K562 (cell line): Measurements from ENCODE around the gene FBXL13. TPM values are rescaled to one million over a fixed set of nuclear protein-coding genes. Genes with fewer than 3 reads are reported as not detected.
A peak's percentile ranks its signal among the peaks of the same experiment; 100 is the strongest.

Source experiments
- CAMTA2 ChIP-seq: fragments of 250-450 bp; sonication (Bioruptor Pico); conservative IDR thresholded peaks from 2 replicates; pipeline ENCODE4 v1.5.1; 2022
- CBFA2T3 ChIP-seq: fragments of 450-650 bp; IDR thresholded peaks from 2 replicates; pipeline ENCODE4 v1.6.1; 2017
- E2F3 ChIP-seq: fragments of 250-450 bp; sonication (Bioruptor Pico); IDR thresholded peaks from 2 replicates; pipeline ENCODE4 v1.4.0; 2020; ENCODE audit warnings: mild to moderate bottlenecking
- ESRRA ChIP-seq: fragments of 450-650 bp; IDR thresholded peaks from 2 replicates; pipeline ENCODE4 v1.6.1; 2014; ENCODE audit warnings: low read depth, mild to moderate bottlenecking, moderate library complexity, borderline replicate concordance
- ESRRB ChIP-seq: fragments of 250-450 bp; sonication (Bioruptor Pico); IDR thresholded peaks from 2 replicates; pipeline ENCODE4 v1.5.0; 2020; ENCODE audit warnings: mild to moderate bottlenecking, moderate library complexity, borderline replicate concordance
- HES1 ChIP-seq: fragments of 450-650 bp; IDR thresholded peaks from 2 replicates; pipeline ENCODE4 v1.6.1; 2016; ENCODE audit warnings: low read depth, mild to moderate bottlenecking, moderate library complexity
- HMBOX1 ChIP-seq: sonication (generic); IDR thresholded peaks from 2 replicates; pipeline ENCODE4 v1.6.1; 2016
- HMG20A ChIP-seq: fragments of 450-650 bp; formaldehyde crosslinking; conservative IDR thresholded peaks from 2 replicates; pipeline ENCODE4 v1.4.0; 2020; ENCODE audit warnings: mild to moderate bottlenecking, mixed read lengths
- KDM5B ChIP-seq: fragments of 200-600 bp; sonication (generic); IDR thresholded peaks from 2 replicates; pipeline ENCODE4 v1.6.1; 2012; ENCODE audit warnings: low read depth, mild to moderate bottlenecking, moderate library complexity, low read length, control low read depth, inconsistent platforms; ENCODE audit not compliant: insufficient replicate concordance
- NCOA2 ChIP-seq, 2 experiments: fragments of 450-650 bp; IDR thresholded peaks; 2 replicates each; pipeline ENCODE4 v1.6.1; 2018; ENCODE audit warnings: mild to moderate bottlenecking in 2 of 2, moderate library complexity in 1 of 2; ENCODE audit not compliant: partially characterized antibody in 2 of 2
- PPARD ChIP-seq: fragments of 250-450 bp; sonication (Bioruptor Pico); IDR thresholded peaks from 2 replicates; pipeline ENCODE4 v1.8.0; 2022; ENCODE audit warnings: inconsistent platforms, mild to moderate bottlenecking, moderate library complexity
- RCOR1 ChIP-seq, 2 experiments: IDR thresholded peaks; 2 replicates each; pipeline ENCODE4 v1.6.1; 2012; ENCODE audit warnings: low read depth in 2 of 2, low read length in 2 of 2, borderline replicate concordance in 1 of 2, improper control_type of control experiment in 1 of 2
- ZNF146 ChIP-seq: IDR thresholded peaks from one replicate; pipeline ENCODE4 v1.6.1; 2018; ENCODE audit warnings: missing compliant biosample characterization; ENCODE audit not compliant: unreplicated experiment
- ZNF316 ChIP-seq: fragments of 450-650 bp; IDR thresholded peaks from 2 replicates; pipeline ENCODE4 v1.6.1; 2016
- ZNF551 ChIP-seq: fragments of 250-450 bp; sonication (Bioruptor Pico); IDR thresholded peaks from 2 replicates; pipeline ENCODE4 v1.5.0; 2021; ENCODE audit warnings: mild to moderate bottlenecking, moderate library complexity
- ZNF764 ChIP-seq: fragments of 250-450 bp; sonication (Bioruptor Pico); IDR thresholded peaks from 2 replicates; pipeline ENCODE4 v1.4.0; 2020; ENCODE audit warnings: low read depth, mild to moderate bottlenecking, moderate library complexity
- ZNF766 ChIP-seq: fragments of 200-800 bp; sonication (Bioruptor generic); conservative IDR thresholded peaks from 2 replicates; pipeline ENCODE4 v1.6.1; 2016; ENCODE audit warnings: missing genetic modification characterization, missing compliant biosample characterization
- polyA plus RNA-seq, 8 experiments: library from polyadenylated mRNA; depleted of rRNA in 4 of 8; stranded (reverse) in 5 of 8; unstranded in 3 of 8; fragments of >200 nt; fragmentation: Nextera tagmentation in 2 of 8; fragmentation: Illumina TruSeq in 1 of 8; extraction: Ambion mirVana in 2 of 8; extraction: Trizol in 1 of 8; gene quantifications; 2 replicates each; pipeline versions ENCODE4 v1.2.1 to v1.2.3, GENCODE V29; 2011 to 2014; ENCODE audit warnings: inconsistent platforms in 1 of 8, missing spikeins in 1 of 8
- total RNA-seq, 7 experiments: library from RNA; depleted of rRNA in 6 of 7; stranded (reverse); fragments of >200 nt in 6 of 7; fragmentation: Illumina TruSeq in 2 of 7; extraction: Trizol in 2 of 7; gene quantifications; 2 replicates each; pipeline versions ENCODE4 v1.2.1 to v1.2.3, GENCODE V29; 2011 to 2021; ENCODE audit warnings: low replicate concordance in 1 of 7
- TF ChIP-seq, protein P1 (sequence below): sonication (generic); formaldehyde crosslinking; IDR thresholded peaks from 2 replicates; pipeline ENCODE4 v1.8.0; 2023; ENCODE audit warnings: mild to moderate bottlenecking, missing genetic modification reagents
- TF ChIP-seq, protein P2 (sequence below): sonication (generic); formaldehyde crosslinking; IDR thresholded peaks from 2 replicates; pipeline ENCODE4 v1.8.0; 2022; ENCODE audit warnings: mild to moderate bottlenecking, missing genetic modification reagents
- TF ChIP-seq, protein P3 (sequence below): sonication (generic); formaldehyde crosslinking; IDR thresholded peaks from 2 replicates; pipeline ENCODE4 v1.8.0; 2022; ENCODE audit warnings: mild to moderate bottlenecking, missing genetic modification reagents, borderline replicate concordance

FBXL13 gene
- total and polyA plus RNA-seq, 9 of the 15 experiments (the other 6 are each of a cell fraction or from before 2014, with no cell fraction given): 16.3 to 55.0 (median 25.4) TPM

- TF ChIP-seq, protein P1, sequence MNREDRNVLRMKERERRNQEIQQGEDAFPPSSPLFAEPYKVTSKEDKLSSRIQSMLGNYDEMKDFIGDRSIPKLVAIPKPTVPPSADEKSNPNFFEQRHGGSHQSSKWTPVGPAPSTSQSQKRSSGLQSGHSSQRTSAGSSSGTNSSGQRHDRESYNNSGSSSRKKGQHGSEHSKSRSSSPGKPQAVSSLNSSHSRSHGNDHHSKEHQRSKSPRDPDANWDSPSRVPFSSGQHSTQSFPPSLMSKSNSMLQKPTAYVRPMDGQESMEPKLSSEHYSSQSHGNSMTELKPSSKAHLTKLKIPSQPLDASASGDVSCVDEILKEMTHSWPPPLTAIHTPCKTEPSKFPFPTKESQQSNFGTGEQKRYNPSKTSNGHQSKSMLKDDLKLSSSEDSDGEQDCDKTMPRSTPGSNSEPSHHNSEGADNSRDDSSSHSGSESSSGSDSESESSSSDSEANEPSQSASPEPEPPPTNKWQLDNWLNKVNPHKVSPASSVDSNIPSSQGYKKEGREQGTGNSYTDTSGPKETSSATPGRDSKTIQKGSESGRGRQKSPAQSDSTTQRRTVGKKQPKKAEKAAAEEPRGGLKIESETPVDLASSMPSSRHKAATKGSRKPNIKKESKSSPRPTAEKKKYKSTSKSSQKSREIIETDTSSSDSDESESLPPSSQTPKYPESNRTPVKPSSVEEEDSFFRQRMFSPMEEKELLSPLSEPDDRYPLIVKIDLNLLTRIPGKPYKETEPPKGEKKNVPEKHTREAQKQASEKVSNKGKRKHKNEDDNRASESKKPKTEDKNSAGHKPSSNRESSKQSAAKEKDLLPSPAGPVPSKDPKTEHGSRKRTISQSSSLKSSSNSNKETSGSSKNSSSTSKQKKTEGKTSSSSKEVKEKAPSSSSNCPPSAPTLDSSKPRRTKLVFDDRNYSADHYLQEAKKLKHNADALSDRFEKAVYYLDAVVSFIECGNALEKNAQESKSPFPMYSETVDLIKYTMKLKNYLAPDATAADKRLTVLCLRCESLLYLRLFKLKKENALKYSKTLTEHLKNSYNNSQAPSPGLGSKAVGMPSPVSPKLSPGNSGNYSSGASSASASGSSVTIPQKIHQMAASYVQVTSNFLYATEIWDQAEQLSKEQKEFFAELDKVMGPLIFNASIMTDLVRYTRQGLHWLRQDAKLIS: no peak
- TF ChIP-seq, protein P2, sequence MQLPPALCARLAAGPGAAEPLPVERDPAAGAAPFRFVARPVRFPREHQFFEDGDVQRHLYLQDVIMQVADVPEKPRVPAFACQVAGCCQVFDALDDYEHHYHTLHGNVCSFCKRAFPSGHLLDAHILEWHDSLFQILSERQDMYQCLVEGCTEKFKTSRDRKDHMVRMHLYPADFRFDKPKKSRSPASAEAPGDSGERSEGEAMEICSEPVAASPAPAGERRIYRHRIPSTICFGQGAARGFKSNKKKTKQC (CRISPR knock-in tag): no peak
- TF ChIP-seq HMBOX1 (peak; percentile 72), NCOA2 (IDR thresholded peaks at IDR 0.05; ENCODE audit: partially characterized antibody in 2 of 2) (no peak), ZNF766 (CRISPR knock-in tag) (0 out of 2 replicates have a peak, but pooled peaks have one; percentile 49), HMG20A (no peak), CBFA2T3 (peak; percentile 51; the same call in 1 of the 2 replicates), CAMTA2 (CRISPR knock-in tag) (no peak), ZNF316 (0 out of 2 replicates have a peak, but pooled peaks have one; percentile 4), ZNF764 (no peak), ESRRA (no peak), ESRRB (CRISPR knock-in tag) (no peak), HES1 (0 out of 2 replicates have a peak, but pooled peaks have one; percentile 17), PPARD (CRISPR knock-in tag) (no peak), KDM5B (no peak), ZNF551 (CRISPR knock-in tag) (no peak), ZNF146 (CRISPR knock-in tag) (no peak), RCOR1 (IDR thresholded peaks at IDR 0.05; ENCODE audit: borderline replicate concordance in 1 of 2, low read depth in 2 of 2, low read length in 2 of 2) (peak in 1 of 2 experiments; percentile 86; a peak in 2 of 4 replicates), E2F3 (CRISPR knock-in tag) (no peak)
- TF ChIP-seq, protein P3, sequence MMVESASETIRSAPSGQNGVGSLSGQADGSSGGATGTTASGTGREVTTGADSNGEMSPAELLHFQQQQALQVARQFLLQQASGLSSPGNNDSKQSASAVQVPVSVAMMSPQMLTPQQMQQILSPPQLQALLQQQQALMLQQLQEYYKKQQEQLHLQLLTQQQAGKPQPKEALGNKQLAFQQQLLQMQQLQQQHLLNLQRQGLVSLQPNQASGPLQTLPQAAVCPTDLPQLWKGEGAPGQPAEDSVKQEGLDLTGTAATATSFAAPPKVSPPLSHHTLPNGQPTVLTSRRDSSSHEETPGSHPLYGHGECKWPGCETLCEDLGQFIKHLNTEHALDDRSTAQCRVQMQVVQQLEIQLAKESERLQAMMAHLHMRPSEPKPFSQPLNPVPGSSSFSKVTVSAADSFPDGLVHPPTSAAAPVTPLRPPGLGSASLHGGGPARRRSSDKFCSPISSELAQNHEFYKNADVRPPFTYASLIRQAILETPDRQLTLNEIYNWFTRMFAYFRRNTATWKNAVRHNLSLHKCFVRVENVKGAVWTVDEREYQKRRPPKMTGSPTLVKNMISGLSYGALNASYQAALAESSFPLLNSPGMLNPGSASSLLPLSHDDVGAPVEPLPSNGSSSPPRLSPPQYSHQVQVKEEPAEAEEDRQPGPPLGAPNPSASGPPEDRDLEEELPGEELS (CRISPR knock-in tag): no peak
These were observed 139.0 kb downstream of the FBXL13 start (continued) for GRCh38 chr7:102935450-102936115.
